GM21367 (cell line): ENCODE results near the gene PELI2.

Experiments
- ATAC-seq: cut with Tn5 transposase; IDR thresholded peaks from one replicate; pipeline ENCODE4 v1.9.1; 2021; ENCODE audit not compliant: unreplicated experiment

The PELI2 gene

DNA sequence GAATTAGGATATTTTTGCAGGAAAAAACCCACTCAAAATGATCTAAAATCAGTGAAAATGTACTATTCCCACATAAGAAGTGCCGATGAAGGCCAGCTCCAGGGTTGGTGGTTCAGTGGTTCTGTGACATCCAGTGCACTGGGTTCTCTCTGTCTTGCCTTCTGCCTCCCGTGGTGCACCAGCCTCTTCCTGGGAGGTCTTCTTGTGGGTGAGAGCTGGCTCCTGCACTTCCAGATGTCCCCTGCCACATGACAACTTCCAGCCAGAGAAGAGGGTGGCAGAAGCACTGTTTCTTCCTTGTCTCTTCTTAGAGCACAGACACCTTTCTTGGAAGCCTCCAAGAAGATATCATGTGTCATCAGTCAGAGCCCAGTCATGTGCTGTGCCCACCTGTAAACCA is 170.9 kb downstream of the PELI2 start:
- ATAC-seq: no peak

DNA sequence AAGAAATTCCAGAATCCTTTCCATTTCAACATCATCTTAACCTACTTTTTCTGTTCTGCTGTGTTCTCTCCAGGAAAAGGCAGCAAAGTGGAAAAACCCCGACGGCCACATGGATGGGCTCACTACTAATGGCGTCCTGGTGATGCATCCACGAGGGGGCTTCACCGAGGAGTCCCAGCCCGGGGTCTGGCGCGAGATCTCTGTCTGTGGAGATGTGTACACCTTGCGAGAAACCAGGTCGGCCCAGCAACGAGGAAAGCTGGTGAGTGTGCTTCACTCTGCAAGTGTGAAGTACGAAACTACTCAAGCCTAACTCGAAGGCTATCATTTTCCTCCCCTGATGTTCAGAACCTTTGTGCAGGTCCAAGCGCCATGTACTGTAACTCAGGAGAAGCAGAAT is 172.0 kb downstream of the PELI2 start:
- no peak for ATAC-seq

DNA sequence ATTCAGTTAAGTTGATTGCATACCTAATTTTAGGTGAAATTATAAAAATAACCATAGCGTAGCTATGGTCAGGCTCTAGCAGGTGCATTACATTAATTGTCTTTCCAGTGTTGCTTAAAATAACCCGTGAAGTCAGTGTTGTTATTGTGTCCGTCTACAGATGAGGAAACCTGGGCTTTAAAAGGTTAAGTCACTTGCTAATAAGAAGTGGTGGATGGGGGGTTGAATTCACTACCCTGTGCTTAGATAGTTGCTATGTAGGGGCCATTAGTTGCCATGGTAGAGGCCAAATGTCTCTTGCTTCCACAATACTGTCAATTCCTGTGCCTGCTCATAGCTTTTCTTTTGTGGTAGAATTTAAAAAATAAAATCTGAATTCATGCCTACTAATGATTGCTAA is 174.8 kb downstream of the PELI2 start:
- ATAC-seq: no peak

DNA sequence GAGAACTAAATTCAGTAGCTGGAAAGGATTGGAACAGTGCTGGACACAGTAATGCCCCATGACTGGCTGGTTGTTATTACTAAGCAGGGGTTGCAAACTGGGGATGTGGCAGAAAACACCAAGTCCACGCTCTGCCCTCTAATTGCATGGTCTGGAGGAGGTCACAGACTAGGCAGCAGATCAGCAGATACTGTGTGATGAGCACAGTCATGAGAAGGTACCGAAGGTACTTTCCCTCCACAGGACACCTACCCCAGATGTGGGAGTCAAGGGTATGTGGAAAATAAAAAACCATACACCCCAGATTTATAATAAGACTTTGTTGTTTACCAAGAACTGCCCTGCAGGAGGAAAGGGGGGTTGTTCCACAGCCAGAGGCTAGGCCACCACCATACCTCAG is 175.3 kb downstream of the PELI2 start:
- ATAC-seq: no peak

DNA sequence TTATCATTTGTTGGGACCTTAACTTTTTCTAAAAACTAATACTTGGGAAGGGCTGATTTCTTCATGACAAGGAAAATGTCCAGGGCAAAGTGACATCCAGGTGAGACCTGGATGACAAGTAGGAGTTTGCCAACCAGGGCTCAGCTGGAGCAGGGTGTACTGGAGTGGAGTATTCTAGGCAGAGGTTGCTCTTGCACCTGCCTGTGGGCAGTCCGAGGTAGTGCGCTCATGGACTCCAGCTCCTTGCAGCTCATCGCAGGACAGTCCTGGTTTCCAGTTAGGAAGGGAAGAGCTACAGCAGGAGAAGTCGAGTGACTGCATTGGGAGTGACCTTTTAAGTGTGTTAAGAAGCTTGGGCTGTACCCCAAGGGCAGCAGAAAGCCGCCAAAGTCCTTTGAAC is 175.9 kb downstream of the PELI2 start:
- ATAC-seq: no peak

DNA sequence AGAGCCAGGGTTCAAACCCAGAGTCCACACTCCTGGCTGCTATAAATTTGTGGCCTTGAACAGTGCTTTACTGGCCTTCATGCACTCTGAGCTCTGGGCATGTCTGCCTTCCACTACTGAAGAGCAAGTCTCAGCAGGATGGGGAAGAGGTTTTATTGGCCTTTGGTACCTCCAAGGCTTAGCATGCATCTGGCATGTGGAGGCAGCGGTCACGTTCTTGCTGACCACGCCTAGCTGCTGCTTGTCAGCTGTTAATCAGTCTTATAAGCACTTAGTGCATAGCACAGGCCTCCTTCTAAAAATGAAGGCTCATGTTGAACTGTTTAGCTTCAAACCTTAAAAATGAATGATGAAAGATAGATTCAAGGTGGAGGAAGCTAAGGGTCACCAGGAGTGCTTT is 177.5 kb downstream of the PELI2 start:
- no peak for ATAC-seq

DNA sequence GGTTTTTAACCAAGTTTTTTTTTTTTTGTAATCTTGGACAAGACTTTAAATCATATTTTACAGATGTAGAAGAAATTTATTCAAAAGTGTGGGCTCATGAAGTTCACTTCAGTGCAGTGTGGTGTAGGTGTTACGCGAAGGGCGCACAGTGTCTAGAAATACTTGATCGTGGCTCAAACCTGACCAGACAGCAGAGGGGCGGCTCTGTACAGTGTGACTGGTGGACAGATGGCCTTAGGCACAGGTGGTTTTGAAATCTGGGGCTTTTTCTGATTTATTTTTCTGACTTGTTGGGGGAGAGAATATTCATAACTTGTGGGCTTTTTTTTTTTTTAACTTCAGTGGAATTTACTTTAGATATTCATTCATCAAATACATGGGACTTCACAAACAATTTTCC is 179.2 kb downstream of the PELI2 start:
- no peak for ATAC-seq

DNA sequence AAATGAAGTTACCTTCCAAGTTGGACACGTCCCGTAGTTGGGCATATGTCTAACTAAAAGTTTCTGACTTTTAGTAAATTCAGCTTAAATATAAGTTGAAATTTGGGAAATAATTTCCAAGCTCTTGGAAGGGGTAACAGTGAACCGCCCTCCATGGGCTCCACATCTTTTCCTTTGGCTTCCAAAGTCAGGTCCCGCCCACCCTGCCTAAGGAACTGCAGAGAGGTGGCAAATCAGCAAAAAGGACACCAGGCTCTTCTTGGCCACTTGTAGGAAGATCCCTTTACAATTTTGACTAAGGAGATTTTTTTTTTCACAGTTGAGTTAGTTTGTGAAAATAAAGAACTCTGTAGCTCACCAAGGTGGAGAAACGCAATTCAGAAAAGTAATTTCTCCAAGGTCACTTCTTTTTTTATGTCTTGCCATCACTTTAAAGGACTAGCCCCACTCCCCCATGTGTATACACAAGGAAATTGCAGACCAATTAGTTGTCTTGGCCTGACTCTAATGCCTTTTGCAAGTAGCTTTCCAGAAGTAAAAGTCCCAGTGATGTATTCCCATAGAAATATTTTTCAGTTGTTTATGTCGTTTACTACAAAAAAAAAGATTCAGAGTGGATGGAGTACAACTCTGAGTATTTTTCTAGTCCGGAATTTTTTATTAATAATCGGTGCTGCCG is 181.2 kb downstream of the PELI2 start:
- ATAC-seq: no peak

DNA sequence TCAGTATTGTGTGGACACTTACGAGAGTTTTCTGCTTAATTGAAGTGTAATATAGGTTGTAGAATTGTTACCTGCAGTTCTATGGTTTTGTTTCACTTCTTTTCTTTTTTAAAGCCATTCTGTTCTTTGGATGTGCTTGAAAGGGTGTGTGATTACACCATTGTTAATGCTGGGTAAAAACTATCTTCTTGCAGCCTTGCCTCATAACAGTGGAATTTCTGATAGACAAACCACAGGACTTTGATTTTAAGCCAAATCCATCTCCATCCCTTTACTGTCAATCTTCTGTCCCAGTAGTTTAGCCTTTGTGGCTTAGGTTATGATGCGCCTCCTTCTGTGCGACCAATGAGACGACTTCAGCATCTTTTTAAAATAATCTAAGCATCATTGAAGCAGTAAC is 182.3 kb downstream of the PELI2 start:
- no peak for ATAC-seq

DNA sequence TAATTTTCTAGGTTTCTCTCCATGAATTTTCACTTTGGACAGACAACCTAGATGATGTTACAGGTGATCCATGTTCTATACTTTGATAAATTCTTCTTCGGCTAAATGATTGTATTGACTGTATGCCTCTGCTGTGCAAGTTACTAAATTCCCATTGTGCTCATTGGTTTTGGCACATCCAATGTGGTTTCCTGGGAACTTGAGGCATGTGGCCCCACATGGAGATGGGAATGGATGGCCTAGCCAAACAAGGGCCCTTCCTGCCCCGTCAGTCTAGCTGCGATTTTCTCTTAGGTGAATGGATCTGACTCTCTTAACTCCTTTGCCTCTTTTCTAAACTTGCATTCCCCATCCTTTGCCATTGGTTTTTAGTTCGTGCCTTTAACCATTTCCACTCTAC is 186.2 kb downstream of the PELI2 start:
- no peak for ATAC-seq

DNA sequence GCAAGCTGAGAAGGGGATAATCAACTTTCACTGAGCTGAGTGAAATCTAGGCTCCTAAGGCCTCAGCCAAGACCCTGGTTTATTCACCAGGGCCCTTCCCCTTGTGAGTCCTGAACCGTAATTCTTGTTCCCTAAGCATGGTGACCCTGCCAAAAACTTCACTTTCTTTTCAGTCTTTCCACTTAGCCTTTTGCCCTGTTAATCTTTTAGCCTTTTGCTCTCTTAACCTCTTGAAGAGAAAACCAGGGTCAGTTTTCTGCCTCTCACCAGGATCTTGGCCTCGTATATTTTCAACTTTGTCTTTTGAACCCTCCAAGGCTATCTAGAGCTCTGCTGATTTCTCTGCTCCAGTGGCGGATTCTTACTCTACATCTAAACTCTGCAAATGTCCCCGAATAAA is 191.0 kb downstream of the PELI2 start:
- no peak for ATAC-seq

DNA sequence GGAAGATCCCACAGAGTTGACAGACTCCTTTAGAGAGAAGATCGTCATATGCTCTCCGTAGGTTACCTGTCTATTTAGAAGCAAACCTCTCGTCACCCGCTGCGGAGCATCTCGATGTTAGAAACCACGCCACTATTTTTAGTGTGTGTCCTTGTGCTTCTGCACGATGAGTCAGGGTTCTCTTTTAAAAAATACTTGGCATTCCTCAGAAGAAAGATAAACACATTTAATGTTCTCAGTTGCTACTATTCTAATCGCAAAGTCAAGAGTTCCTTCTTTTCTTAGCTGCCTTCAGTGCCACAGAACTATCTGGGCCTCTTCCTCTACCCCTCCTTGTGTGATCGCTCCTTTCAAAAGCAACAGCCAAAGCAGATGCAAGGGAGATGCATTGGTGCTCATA is 192.4 kb downstream of the PELI2 start:
- ATAC-seq: no peak

DNA sequence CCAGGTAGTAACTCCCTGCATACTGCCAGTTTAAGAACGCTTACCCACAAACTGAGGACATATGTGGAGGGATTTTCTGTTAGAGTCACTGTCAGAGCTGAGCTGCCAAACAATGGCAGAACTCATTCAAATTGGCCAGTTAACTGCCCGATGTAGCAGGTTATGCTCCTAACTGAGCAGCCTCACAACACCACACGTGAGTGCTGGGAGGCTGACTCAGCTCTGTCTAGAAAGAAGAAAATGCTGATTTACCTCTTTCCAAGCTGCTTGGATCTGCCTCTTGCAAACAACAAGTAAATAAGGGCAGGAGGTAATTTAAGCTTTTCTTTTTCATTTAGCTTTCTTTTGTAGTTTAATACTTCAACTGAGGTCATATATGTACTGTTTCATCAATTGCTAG is 195.6 kb downstream of the PELI2 start:
- no peak for ATAC-seq

DNA sequence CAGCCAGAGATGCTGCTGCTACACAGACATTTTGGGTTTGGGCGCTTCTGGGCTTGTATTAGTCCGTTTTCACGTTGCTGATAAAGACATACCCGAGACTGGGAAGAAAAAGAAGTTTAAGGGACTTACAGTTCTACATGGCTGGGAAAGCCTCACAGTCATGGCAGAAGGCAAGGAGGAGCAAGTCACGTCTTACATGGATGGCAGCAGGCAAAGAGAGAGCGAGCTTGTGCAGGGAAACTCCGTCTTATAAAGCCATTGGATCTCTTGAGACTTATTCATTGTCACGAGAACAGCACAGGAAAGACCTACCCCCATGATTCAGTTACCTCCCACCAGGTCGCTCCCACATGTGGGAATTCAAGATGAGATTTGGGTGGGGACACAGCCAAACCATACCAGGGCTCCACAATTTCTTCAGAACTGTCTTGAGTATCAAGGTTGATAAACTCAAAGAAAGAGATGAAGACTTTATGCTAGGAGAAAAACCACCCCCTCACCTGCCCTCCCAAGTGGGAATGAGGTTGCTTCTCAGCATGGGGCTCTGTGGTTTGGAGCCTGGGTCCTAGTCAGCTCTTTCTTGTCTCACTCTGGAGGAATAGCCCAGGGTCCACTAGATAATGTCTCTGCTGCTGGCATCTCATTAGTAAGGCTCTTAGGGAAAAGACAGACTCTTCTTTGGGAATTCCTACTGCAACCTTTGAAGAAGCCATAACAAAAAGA is 200.3 kb downstream of the PELI2 start:
- ATAC-seq: no peak

DNA sequence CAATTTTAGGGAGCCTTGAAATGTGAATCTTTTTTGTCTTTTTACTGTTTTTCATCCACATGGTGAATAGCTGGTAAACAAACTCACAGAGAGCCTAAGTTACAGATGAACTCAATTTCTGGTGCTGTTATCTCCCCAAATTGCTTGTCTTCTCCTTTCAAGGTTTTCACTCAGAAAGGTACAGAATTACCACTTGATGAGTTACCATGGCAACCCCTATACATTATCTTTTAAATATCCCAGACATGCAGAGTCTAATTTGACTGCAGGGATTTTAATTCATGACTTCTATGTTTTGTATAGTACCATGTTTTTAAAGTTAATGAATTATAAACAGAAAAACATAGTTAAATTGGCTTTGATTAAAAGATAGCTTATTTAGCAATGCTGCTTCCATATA is 203.7 kb downstream of the PELI2 start:
- ATAC-seq: no peak

DNA sequence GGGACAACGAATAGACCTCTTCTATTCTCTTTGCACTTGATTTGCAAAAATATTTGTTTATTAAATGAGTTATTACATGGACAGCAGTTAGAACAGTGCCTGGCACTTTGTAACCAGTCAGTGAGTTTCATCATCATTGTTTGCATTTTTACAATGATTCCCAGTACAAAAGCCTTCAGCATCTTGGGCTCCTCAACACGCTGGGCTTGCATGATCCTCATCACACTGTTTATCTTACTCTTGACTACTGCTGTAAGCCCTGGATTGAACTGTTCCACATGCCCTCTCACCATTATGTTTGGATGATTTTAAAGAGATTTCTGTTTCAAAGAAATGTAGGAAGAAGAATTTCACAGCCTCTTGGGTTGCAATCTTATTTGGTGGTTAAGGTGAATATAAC is 204.3 kb downstream of the PELI2 start:
- no peak for ATAC-seq

DNA sequence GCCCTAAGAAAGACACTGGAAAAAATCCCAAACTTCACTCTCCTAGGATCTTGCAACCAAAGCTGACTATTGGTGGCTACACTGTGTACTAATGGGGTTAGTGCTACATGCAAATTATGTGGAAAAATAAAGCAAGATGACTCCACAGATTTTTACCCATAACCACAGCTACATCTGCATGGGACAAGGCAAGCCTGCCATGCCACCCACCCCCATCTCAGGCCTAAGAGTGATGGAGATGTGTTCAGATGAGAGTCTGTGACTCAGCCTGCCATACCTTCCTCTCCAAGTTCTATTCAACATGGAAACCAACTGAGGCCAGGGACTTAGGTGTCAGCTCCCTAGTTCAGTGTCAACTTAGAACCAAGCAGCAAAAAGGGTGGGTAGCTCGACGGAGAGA is 206.2 kb downstream of the PELI2 start:
- ATAC-seq: no peak

DNA sequence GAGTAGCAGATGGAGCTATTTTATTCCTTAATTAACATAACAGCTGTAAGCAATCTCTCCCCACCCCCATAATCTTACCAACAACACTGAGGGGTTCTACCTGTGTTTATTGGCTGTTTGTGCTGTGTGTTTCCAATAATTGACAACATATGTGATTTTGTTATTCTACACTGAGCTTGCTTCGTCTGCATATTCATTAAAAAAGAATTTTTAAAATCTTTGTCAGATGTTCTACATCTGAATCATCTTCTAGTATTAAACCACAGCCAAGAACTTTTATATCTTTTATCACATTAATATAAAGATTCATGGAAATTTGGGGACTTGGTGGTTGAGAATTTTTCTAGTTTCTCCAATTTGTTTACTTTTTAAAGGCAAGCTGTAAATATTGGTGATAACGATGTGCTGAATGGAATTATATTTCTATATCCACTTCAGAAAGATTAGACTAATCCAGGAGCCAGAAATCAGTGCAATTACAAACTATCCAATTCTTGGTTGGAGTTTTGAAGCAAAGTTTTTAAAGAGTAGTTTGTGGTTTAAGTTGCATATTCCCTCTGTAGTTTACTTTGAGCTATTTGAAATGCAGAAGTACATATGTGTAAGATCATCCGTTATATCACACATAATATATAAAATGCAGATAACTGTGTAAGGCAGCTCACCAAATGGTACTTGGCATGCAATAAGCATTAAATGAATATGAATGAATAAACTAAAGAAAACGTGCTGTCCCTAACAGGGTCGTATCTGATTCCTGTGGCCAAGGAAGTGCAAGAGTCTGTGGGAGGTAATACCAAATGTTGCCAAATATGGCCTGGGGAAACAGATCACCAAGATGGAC is 206.9 kb downstream of the PELI2 start:
- ATAC-seq: no peak

DNA sequence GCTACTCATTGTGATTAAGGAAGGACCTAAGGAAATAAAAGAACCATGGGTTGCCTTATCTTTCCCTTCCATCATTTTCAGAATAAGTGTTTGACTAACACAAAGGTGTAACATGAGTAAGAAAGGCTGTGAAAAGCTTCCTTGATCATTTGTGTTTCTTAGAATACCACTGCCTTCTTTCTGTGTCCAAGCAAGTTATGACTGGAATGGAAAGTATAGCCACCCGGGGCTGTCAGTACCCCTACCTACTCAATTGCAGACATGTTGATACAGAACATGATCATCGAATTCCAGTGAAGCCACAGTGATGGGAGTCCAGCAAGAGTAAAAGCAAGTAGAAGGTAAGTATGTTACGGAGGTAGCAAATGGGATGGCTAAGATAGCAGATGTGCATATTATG is 209.8 kb downstream of the PELI2 start:
- no peak for ATAC-seq

DNA sequence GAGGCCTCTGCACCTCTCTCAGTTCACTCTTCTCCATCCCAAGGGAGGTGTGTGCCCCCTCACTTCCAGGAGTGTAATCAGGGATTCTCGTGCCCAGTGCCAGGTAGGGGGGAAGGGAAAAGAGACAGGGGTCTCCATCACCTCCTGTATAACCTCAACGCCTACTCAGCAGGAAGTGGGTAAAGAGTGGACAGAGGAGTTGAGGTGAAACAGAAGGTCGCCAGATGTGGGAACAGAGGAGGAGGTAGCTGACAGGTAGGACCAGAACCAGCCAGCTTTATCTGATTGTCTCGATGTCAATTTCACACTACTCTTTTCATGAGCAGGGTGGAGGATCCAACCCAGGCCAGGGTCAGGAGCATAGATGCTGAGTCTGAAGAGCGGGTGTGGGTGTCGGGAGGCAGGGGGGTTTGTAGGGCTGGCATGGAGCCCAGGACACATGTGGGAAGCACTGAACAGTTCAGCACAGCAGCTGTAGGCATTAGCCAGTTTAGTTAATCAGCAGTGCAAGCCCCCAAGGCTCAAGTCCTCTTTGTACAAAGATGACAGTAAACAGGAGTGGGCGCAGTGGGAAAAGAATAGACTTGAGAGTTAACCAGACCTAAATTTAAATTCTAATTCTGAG is 213.5 kb downstream of the PELI2 start:
- no peak for ATAC-seq
